Activated naive CD4-positive, alpha-beta T cell treated with anti-CD3 and anti-CD28 coated beads, Interleukin-2, amount 50 U/mL, for 16 hours (primary cell): Measurements from ENCODE around the gene CAPN3.

Source experiments
- DNase-seq: peaks from one replicate; pipeline ENCODE4 v3.0.0-alpha.2; 2020

The CAPN3 gene

DNA sequence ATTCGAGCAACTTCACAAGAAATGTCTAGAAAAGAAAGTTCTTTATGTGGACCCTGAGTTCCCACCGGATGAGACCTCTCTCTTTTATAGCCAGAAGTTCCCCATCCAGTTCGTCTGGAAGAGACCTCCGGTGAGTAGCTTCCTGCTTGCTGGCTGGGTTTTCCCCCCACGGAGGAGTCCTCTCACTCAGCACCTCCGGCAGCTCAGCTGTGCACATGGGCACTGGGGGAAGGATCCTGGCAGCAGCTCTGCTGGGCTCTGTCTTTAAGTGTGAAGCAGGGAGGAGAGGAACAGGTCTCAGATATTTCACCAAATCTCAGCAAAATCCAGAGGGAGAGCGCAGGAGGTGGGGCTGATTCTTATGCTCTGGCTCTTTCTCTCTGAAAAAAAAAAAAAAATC, 684 bp downstream of the CAPN3 start:
- DNase-seq = no peak

DNA sequence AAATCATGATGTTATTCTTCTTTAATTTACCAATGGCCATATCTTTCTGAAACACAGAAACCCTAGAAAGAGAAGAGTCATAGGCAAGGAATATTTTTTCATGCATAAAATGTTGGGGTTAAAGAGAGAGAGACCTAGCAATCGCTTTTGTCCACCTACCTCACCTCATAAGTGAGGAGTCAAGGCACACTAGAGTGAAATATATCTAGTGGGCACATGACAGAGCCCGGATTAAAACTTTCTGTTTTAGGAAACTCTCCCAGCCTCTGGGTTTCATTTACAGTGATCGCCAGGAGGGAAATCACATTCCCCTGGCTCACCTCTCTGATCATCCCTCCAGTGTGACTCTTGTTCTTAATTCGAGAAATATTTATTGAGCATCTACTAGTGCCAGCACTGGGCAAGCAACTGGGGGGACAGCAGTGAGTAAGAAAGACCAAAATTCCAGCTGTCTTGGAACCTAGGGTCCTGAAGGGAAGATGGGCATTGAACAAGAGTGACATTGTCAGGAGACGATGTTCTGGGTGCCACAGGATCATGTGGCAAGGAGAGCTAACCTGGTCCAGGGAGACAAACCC, 1.3 kb downstream of the CAPN3 start:
- DNase-seq = no peak

DNA sequence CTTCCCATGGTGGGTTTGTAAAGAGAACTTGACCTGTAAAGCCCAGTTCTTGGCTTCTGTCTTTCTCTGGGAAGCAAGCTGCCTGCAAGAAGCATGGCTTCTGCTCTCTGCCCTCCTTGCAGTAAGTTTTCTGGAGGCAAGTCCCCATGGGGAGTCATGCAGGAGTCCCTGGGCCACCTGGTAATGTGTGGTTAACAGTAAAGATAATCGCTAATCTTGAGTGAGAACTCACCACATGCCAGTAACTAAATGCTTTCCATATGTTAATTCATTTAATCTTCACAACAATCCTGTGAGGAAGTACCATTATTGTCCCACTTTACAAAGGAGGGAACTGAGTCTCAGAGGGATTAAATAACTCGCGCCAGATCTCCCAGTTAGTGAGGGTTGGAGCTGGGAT, 4.2 kb downstream of the CAPN3 start:
- no peak for DNase-seq

DNA sequence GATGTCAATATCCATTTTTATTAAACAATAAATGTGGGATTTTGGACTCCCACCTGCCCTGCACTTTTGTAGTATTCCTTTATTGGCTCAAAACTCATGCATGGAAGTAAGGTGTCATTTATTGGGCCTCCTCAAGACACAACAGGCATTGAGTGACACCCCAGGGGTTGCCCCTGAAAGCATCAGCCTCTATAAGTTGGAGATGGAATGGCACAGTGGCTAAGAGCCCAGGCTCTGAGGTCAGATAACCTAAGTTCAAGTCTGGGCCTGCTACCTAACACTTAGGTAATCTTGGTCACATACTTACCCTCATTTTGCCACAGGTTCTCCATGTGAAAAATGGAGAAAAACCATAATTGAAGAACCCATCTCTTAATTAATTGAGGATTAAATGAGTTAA, 4.6 kb downstream of the CAPN3 start:
- DNase-seq = no peak

DNA sequence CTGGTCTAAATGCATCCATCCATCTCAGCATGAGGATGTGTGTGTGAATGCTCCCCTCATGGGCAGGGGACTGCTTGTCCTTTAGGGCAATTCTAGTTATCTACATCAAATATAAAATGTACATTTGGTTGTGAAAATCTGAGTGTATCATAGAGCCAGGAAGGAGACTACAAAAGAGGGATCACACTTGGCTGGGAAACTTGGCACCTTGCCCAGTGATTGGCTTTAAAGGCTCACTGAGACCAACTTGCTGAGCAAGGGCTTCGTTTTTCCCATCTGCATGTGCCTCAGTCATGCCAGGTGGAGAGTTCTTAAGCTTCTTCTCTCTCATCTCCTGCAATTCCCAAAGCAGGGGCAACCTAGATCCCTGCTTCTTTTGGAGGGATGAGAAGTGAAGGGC, 5.2 kb downstream of the CAPN3 start:
- DNase-seq = no peak

DNA sequence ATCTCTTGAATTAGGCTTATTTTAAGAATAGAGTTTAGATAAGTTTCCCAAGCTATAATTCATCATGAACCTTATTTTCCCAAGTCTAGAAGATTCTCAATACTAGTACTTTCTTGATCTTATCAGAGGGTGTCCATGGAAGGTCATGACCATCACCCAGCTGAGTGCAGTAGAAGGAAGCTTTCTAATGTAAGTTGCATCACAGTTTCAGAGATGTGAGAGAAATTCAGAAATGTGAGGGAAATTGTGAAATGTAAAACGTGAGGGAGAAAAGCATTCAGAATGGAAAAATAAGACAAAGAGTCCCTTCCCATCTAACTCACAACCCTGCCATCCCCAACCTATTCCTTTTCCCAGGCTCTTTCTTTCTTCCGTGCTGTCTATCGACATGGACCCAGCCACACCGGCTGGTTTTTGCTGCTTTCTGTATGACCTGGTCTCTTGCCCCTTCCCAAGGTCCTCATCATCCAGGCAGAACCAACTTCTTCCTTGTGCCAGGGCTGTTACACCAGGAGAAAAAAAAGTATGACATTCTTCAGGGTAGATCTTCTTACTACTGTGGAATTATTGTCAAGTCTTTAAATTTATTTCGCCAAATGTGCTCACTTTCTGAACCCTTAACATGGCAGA, 6.7 kb downstream of the CAPN3 start:
- no peak for DNase-seq

DNA sequence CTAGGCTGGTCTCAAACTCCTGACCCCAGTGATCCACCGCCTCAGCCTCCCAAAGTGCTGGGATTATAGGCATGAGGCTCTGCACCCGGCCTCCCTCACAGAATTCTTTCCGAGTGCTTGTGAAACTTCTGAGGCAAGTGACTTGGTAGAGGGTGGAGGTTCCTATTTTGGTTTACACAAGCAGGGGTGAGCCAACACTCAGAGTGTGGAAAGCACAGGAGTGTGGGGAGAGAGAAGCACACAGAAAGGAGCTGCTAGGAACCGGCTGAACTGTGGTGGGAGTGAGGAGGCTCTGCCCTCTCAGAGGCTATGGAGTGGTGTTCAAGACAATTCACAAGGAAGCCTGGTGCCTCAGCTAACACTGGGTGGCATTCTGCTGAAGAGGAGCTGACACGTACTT, 7.7 kb downstream of the CAPN3 start:
- no peak for DNase-seq

DNA sequence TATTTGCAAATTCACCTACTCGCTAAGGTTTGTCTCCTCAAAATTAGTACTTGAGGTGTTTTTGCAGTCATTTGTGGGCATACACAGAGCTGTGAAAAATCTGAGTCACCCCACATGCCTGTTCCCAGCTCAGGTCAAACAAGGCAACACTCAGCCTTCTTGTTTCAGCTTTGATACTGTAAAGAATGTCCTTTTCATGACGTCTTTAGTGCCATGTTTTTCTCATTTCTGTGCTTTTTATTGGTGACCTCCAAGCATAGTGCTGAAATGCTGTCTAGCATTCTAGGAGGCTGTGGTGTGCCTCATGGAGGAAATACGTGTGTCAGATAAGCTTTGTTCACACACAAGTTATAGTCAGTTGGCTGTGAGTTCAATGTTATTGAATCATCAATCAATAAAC, 8.8 kb downstream of the CAPN3 start:
- no peak for DNase-seq

DNA sequence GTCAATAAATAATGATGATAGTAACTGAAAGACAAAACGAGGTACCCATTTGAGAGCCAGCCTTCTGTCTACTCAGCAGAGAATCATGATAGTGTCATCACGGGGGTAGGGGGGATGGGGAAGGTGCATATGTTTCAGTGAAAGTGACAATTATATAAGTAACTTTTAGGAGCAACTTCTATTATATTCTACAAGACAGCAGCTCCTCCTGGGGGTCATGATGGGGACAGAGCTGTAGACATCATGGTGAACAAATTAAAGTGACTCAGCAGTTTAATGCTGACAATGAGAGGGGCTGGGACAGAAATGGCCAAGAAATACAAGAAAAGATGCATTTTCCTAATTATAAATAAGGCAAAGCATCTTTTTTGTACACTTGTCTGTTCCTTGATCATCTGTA, 11.8 kb downstream of the CAPN3 start:
- no peak for DNase-seq

DNA sequence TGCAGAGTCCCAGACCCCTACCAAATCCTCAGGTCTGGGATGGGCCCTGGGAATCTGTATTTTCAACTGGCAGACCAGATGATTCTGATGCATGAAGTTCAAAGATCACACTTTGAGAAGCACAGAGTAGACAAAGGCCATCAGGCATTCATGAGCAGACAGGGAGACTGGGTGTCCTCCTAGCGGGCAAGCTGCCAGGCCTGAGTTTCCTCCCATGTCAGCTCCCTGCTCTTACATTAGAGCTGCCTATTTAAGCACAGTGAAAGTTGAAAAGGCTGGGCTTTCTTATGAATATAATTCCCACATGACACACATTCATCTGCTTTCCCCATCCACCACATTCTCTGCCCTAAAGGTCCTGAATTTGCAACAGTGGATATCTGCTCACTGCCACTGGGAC, 14.0 kb downstream of the CAPN3 start:
- no peak for DNase-seq

DNA sequence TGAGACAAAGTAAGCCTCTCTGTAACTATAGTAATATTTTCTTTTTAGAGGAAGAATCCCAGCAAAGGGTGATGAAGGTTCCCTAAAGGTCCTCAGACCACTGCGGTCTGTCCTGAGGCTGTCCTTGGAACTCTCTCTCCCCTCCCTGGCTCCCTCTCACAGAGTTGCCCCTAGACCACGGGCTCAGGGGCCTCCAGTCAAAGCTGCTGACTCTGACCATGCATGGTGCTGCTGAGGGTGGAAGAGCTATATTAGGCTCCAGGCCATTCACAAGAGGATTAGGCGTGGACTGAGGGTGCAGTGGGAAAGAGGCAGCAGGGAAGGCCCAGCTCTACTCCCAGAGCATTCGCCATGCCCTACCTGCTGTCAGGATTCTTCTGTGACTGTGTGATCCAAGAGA, 14.6 kb downstream of the CAPN3 start:
- no peak for DNase-seq

DNA sequence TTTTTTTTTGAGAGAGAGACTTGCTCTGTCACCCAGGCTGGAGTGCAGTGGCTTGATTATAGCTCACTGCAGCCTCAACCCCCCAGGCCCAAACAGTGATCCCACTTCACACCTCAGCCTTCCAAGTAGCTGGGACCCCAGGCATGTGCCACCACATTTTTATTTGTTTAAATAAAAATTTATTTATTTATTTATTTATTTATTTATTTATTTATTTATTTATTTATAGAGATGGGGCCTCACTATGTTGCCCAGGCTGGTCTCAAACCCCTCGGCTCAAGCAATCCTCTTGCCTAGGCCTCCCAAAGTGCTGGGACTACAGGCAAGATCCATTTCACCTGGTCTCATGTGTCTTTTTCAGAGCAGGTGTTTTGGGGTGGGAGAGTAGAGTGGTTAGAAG, 15.5 kb downstream of the CAPN3 start:
- DNase-seq = no peak

DNA sequence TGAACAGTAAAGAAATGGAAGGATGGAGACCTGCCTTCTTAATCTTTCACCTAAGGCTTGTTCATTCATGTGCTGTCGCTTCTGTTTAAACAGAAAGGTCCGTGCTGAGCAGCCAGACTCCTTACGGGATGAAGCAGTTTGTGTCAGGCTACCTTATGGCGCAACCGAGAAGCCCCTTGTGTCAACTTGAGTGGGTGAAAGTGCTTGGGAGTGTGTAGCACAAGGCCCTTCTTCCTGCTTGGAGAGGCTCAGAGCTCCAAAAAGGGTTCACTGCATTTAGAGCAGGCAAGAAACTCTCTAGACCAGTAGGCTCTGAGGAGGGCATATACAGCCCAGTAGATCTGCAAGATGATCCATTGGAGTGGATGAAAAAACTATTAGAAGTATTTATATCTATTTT, 16.0 kb downstream of the CAPN3 start:
- DNase-seq = no peak

DNA sequence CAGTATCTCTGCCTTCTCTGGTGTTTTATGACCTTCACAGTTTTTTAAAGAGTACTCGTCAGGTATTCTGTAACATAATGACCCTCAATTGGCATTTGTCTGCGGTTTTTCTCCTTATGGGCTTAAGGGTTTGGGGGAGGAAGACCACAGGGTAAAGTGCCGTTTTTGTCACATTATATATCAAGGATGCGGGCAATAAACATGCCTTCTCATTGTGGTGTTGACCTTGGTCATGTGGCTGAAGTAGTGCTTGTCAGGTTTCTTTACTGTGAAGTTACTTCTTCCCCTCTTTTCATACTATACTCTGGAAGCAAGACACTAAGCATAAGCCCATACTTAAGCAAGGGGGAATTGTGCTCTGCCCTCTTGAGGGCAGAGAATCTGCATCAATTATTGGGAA, 16.6 kb downstream of the CAPN3 start:
- no peak for DNase-seq

DNA sequence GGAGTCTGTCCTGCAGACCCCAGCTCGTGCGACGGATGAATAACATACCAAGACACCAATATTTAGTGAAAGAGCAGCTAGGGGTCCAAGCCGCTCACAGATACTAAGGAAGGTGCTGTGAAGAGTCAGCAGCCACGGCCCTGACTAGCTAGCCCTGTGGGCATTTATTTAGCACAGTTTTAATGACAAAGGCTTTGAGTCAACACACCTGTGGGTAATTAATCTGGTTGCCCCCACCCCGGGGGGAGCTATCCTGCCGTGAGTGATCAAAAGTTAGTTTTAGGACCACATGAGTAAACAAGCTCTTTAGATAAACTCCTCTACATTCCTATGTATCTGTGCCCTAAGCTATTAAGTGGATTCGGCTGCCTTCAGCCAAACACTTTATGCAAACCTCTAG, 18.7 kb downstream of the CAPN3 start:
- no peak for DNase-seq

DNA sequence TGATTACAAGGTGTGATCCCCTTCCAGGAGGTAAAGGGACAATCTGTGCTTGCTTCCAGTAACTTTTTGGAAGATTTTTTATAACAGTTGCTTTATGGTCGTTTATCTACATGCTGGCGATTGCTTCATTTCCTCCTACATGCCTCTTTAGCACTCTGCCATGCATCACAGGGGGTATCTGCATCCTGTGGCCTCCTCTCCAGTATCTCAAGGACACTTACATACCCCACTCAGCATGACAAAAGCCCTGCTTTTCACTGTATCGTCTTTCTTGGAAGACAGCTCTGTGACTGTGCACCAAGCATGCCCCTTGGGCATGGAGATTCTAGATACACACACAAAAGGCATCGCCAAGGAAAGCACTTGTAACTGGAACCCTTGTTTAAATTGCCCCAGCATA, 25.3 kb downstream of the CAPN3 start:
- DNase-seq = no peak

DNA sequence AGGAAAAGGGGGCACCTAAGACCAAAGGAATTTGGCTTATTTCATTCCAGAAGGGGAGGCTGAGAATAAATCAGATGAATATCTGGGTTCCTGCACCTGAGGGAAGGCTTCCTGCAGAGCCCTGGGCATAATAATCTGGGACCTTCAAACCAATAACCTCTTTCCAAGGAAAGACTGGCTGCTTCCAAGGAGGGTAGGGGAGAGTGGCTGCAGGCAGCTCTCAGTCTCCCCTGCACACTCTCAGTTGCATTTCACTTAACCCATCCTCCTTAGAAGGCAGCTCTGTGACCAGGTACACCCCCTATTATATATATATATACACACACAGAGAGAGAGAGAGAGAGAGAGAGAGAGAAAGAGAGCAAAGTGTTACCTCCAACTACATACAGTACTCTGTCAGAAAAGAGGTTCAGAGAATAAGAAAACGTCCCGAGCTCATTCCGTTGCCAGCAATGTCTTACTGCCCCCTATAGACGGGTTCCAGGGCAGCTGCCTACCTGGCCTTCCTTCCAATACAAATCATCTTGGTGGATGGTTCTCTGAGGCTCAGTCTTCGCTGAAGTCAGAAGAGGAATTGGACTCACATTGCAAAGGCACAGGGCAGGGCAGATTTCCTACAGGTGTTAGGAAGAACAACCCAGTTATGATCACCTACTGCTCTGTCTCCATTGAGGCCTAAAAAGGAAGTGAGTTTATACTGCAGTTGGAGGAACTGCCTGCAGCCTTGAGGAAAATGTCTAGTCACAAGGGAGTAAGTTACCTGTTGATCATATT, 26.1 kb downstream of the CAPN3 start:
- DNase-seq = no peak

DNA sequence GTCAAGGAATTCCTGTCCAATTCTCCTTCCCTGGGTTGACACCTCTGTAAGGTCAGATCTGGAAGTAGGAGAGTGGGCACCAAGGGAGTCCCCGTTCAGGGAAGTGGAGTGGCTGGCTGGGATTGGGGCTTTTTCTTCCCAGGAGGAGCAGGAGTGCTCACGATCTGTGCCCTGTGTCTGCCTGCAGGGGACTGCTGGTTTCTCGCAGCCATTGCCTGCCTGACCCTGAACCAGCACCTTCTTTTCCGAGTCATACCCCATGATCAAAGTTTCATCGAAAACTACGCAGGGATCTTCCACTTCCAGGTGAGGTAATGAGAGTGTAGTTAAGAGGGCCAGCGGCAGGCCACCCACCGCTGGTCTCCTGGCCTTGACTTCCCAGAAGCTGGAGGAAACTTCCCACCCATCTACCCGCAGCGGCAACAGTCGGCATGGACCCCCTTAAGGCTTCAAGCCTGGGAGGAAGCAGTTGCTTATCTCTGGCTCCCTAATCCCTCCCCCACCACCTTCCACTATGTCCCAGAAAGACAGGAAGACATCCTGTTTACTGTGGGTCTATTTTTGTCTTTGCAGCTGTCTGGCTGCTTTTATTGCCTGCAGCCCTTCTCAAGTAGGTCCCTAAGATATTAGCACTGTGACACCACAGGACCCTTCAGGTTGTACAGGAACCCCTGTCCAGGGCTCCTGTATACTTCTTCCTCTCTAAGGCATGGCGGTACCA, 26.8 kb downstream of the CAPN3 start:
- DNase-seq = no peak

DNA sequence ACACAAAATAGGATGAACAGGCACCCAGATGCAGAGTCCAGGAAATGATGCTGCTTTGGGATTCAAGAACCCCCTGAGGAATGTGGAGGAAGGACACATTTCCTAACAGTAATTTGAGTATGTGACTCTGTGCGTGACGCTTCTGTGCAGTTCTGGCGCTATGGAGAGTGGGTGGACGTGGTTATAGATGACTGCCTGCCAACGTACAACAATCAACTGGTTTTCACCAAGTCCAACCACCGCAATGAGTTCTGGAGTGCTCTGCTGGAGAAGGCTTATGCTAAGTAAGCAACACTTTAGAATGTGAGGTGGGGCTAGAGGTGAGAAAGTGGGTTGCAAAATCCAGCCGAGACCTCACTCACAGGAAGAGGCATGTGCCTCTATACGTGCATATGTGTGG, 28.3 kb downstream of the CAPN3 start:
- DNase-seq = no peak

DNA sequence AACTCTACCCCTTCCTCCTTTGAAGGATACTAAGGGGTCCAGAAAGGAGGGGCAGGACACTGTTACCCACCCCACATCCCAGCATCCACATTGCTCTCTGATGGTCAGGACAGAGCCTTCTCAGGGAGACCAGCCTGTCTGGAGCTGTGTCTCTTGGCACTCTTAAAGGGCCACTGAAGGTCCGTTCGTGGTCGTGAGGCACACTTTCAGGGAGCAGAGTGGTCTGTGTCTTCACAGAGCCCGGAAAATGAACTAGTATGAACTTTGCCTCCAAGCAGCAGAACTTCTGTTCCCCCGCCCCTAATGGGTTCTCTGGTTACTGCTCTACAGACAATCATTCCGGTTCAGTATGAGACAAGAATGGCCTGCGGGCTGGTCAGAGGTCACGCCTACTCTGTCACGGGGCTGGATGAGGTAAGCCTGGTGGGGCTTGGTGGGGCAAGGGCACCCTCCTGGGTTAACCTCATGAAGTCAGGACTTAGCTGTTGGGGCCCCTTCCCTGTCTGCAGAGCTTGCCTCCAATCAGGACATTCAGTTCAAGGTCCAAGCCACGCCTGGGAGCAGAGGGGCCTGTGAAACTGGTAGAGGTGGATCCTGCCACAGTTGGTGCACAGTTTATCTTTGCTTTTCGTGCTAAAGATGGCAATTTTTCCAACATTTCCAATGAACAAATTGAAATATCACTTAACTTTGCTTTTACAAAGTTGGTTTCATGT, 33.2 kb downstream of the CAPN3 start:
- no peak for DNase-seq

DNA sequence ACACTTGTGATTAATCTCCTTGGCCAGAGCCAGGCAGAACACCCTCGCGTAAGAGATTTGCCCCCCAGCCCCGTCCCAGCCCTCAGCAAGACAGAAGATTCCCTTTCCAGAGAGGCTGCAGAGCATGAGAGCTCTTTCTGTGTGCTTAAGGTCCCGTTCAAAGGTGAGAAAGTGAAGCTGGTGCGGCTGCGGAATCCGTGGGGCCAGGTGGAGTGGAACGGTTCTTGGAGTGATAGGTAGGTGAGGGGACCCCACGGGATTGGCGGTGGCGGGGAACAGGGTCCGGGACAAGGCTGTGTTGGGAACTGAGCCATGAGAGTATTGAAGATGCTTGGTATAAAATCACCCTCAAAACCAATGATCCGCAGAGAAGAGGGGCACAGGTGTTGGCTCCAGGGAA, 34.8 kb downstream of the CAPN3 start:
- no peak for DNase-seq

DNA sequence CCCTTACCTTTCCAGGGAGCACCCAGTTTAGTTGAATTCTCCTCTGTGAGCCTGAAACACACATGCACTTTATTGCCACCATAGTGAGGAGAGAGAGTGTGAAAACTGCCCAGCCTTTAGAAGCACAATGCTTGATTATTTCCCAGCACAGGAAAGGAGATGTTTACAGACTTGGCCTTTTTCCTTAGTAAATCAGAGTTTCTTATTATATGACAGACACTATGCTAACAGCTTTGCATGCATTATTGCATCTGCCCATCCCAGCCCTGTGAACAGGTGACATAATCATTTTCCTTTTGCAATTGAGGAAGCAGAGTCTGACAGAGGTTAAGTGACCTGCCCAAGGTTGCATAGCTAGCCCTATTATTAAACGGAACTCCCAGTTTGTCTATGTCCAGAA, 36.5 kb downstream of the CAPN3 start:
- DNase-seq = no peak
